ENCODE measurements around the gene CD48. TPM values are rescaled to one million over a fixed set of nuclear protein-coding genes. Genes with fewer than 3 reads are reported as not detected.
"Not testable (repeated sequence)": the region's sequence is repeated elsewhere in the genome, so short reads cannot be mapped to it uniquely, and the experiment has no call there.

CD48 gene
- polyA plus RNA-seq, 4 donors = 5.6 to 28.6 (median 10.7) TPM

GRCh38 chr1:160653620-160654016, 58.0 kb downstream of the CD48 start:
- no peak for FAIRE-seq
- no peak overlapping the region for H3K4me3 ChIP-seq (ENCODE audit: low read depth in 1 of 3, low read length in 3 of 3)
- 86 to 97% (median 89%) methylated on average over 2 of the region's 2 CpGs for WGBS, 3 donors

DNA sequence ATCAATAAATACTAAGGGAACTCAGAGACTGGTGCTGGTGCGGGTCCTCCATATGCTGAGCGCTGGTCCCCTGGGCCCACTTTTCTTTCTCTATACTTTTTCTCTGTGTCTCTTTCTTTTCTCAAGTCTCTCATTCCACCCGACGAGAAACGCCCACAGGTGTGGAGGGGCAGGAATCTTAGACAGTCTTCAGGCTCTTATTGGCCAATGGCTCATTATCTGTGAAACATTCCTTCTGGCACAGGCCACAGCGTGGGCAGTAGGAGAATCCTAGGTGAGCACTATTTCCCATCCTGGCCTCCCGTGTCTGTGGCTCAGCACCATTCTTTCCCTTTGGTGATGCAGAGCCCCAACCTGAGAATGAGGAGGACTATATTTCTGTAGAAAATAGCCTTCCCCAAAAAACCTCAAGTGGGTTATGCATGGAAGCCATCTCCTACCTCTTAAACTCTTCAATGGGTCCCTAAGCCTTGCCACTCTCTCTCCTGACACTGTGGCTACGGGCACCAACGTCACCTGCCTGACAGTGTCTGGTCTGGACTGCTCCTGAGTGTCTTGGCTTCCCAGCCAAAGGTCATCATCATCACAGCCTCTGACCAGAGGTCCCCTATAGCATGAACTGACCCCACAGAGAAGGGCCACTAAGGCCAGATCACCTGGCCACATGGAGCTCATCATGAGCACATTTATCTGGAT, 58.5 kb downstream of the CD48 start:
- Histone ChIP-seq H3K9me3 (ENCODE audit: control insufficient read depth in 2 of 2, insufficient read depth in 1 of 2, low read depth in 1 of 2, low read length in 1 of 2) (peaks cover 0 to 4% of the 10 kb centered on the region in 2 donors), H3K27ac (ENCODE audit: low read depth in 1 of 3, low read length in 2 of 3) (no peak overlapping the region), H3K4me3 (ENCODE audit: low read depth in 1 of 3, low read length in 3 of 3) (no peak overlapping the region), H3K36me3 (ENCODE audit: control insufficient read depth in 3 of 3, insufficient read depth in 2 of 3, low read depth in 1 of 3, low read length in 3 of 3) (no peaks in the 10 kb centered on the region), H3K27me3 (ENCODE audit: control insufficient read depth in 3 of 3, insufficient read depth in 3 of 3, low read length in 3 of 3) (no peaks in the 10 kb centered on the region), H3K4me1 (ENCODE audit: control insufficient read depth in 3 of 3, insufficient read depth in 2 of 3, low read depth in 1 of 3, low read length in 2 of 3) (peaks cover 0 to 10% (median 6%) of the 10 kb centered on the region in 3 donors)
- WGBS, 3 donors = 83 to 92% (median 88%) methylated on average over 9 of the region's 9 CpGs
- DNase-seq = no peak
- FAIRE-seq = no peak

More at GRCh38 chr1:160653620-160654016, 58.0 kb downstream of the CD48 start:
- Histone ChIP-seq H3K4me1 (ENCODE audit: control insufficient read depth in 3 of 3, insufficient read depth in 2 of 3, low read depth in 1 of 3, low read length in 2 of 3) (peaks cover 0 to 16% (median 8%) of the 10 kb centered on the region in 3 donors), H3K36me3 (ENCODE audit: control insufficient read depth in 3 of 3, insufficient read depth in 2 of 3, low read depth in 1 of 3, low read length in 3 of 3) (no peaks in the 10 kb centered on the region), H3K9me3 (ENCODE audit: control insufficient read depth in 2 of 2, insufficient read depth in 1 of 2, low read depth in 1 of 2, low read length in 1 of 2) (peaks cover 0 to 4% of the 10 kb centered on the region in 2 donors), H3K27me3 (ENCODE audit: control insufficient read depth in 3 of 3, insufficient read depth in 3 of 3, low read length in 3 of 3) (no peaks in the 10 kb centered on the region), H3K27ac (ENCODE audit: low read depth in 1 of 3, low read length in 2 of 3) (no peak overlapping the region)
- no peak for DNase-seq

GRCh38 chr1:160652065-160652641, 59.5 kb downstream of the CD48 start:
- 43 to 71% (median 61%) methylated on average over 8 of the region's 8 CpGs for WGBS, 3 donors
- H3K9me3 ChIP-seq (ENCODE audit: control insufficient read depth in 2 of 2, insufficient read depth in 1 of 2, low read depth in 1 of 2, low read length in 1 of 2); FAIRE-seq; H3K27me3 ChIP-seq (ENCODE audit: control insufficient read depth in 3 of 3, insufficient read depth in 3 of 3, low read length in 3 of 3); H3K4me3 ChIP-seq (ENCODE audit: low read depth in 1 of 3, low read length in 3 of 3); H3K4me1 ChIP-seq (ENCODE audit: control insufficient read depth in 3 of 3, insufficient read depth in 2 of 3, low read depth in 1 of 3, low read length in 2 of 3); H3K36me3 ChIP-seq (ENCODE audit: control insufficient read depth in 3 of 3, insufficient read depth in 2 of 3, low read depth in 1 of 3, low read length in 3 of 3): not testable (repeated sequence)
- peak overlapping the region in 2 of 3 donors; percentile 0 to 4 for H3K27ac ChIP-seq (ENCODE audit: low read depth in 1 of 3, low read length in 2 of 3)
- peak in 1 of 2 donors; percentile 46 for DNase-seq

- H3K4me1 ChIP-seq (ENCODE audit: control insufficient read depth in 3 of 3, insufficient read depth in 2 of 3, low read depth in 1 of 3, low read length in 2 of 3) = peaks cover 0 to 5% (median 0%) of the 10 kb centered on the region in 3 donors
- no peak for DNase-seq
- no peaks in the 10 kb centered on the region for H3K36me3 ChIP-seq (ENCODE audit: control insufficient read depth in 3 of 3, insufficient read depth in 2 of 3, low read depth in 1 of 3, low read length in 3 of 3)
- no peak for FAIRE-seq
- no peak overlapping the region for H3K4me3 ChIP-seq (ENCODE audit: low read depth in 1 of 3, low read length in 3 of 3)
- H3K27ac ChIP-seq (ENCODE audit: low read depth in 1 of 3, low read length in 2 of 3) = no peak overlapping the region
- H3K9me3 ChIP-seq (ENCODE audit: control insufficient read depth in 2 of 2, insufficient read depth in 1 of 2, low read depth in 1 of 2, low read length in 1 of 2) = peaks cover 0 to 4% of the 10 kb centered on the region in 2 donors
- no peaks in the 10 kb centered on the region for H3K27me3 ChIP-seq (ENCODE audit: control insufficient read depth in 3 of 3, insufficient read depth in 3 of 3, low read length in 3 of 3)
- 14 to 40% (median 22%) methylated on average over 1 of the region's 1 CpG for WGBS, 3 donors
These were observed 60.1 kb downstream of the CD48 start for GRCh38 chr1:160651433-160652064.

DNA sequence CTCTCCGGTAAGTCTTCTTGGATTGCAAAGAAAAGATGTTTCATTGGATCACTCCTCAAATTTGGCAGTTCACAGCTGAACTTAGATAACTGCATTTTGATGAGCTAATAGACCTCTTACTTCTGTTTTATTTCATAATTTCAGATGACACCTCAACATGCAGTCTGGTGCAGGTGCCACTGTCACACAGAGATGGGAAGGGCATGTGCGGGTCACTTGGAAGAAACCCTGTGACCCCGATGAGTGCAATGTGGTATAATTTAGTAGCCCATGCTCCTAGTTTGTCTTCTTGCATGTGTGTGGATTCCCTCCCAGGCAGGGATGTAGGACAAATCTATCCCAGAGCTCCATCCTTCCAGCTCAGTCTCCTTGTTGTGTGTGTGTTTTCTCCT, 64.3 kb downstream of the CD48 start:
- no peak for FAIRE-seq
- peak overlapping the region in 1 of 3 donors; percentile 17 for H3K4me3 ChIP-seq (ENCODE audit: low read depth in 1 of 3, low read length in 3 of 3)

GRCh38 chr1:160646711-160647328, 64.8 kb downstream of the CD48 start, which contains the start of gene SLAMF1:
TSS of gene SLAMF1 (minus strand) at chr1:160647044. CDS start at chr1:160646945, 99 bp downstream.
- Histone ChIP-seq H3K27ac (ENCODE audit: low read depth in 1 of 3, low read length in 2 of 3) (peak within 1 kb of the TSS in 2 of 3 donors; percentile 64 to 81), H3K27me3 (ENCODE audit: control insufficient read depth in 3 of 3, insufficient read depth in 3 of 3, low read length in 3 of 3) (no peaks in the 10 kb centered on the region), H3K9me3 (ENCODE audit: control insufficient read depth in 2 of 2, insufficient read depth in 1 of 2, low read depth in 1 of 2, low read length in 1 of 2) (peaks cover 0 to 4% of the 10 kb centered on the region in 2 donors), H3K4me1 (ENCODE audit: control insufficient read depth in 3 of 3, insufficient read depth in 2 of 3, low read depth in 1 of 3, low read length in 2 of 3) (peaks cover 0 to 10% (median 0%) of the 10 kb centered on the region in 3 donors), H3K4me3 (ENCODE audit: low read depth in 1 of 3, low read length in 3 of 3) (peak within 1 kb of the TSS in 2 of 3 donors; percentile 17 to 24), H3K36me3 (ENCODE audit: control insufficient read depth in 3 of 3, insufficient read depth in 2 of 3, low read depth in 1 of 3, low read length in 3 of 3) (no peaks in the 10 kb centered on the region)
- FAIRE-seq (no peak), DNase-seq (no peak)
- 50 to 84% (median 64%) methylated on average over 11 of the region's 11 CpGs for WGBS, 3 donors

More for the DNA sequence above, 64.3 kb downstream of the CD48 start:
- 63 to 86% (median 71%) methylated on average over 3 of the region's 3 CpGs for WGBS, 3 donors
- peaks cover 0 to 12% (median 0%) of the 10 kb centered on the region in 3 donors for H3K4me1 ChIP-seq (ENCODE audit: control insufficient read depth in 3 of 3, insufficient read depth in 2 of 3, low read depth in 1 of 3, low read length in 2 of 3)
- peaks cover 0 to 4% of the 10 kb centered on the region in 2 donors for H3K9me3 ChIP-seq (ENCODE audit: control insufficient read depth in 2 of 2, insufficient read depth in 1 of 2, low read depth in 1 of 2, low read length in 1 of 2)
- no peaks in the 10 kb centered on the region for H3K27me3 ChIP-seq (ENCODE audit: control insufficient read depth in 3 of 3, insufficient read depth in 3 of 3, low read length in 3 of 3)
- no peaks in the 10 kb centered on the region for H3K36me3 ChIP-seq (ENCODE audit: control insufficient read depth in 3 of 3, insufficient read depth in 2 of 3, low read depth in 1 of 3, low read length in 3 of 3)
- no peak for DNase-seq
- H3K27ac ChIP-seq (ENCODE audit: low read depth in 1 of 3, low read length in 2 of 3) = peak overlapping the region in 1 of 3 donors; percentile 81

DNA sequence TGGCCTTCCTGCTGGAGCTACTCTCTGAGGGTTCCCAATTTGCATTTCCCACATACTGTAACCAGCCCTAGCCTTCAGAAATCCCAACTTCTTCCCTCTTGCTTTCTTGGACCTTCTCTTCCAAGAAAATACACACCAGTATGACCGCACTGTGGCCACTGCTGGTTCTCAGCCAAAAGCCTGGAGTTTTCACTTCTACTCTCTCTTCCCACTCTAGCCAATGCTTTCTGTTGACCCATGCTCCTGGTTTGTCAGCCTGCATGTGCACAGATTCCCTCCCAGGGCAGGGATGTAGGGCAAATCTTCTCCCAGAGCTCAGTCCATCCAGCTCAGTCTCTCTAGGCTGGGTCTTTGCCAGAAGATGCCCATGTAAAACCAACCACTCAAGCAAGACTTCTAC, 65.4 kb downstream of the CD48 start:
- DNase-seq = no peak
- FAIRE-seq = no peak
- Histone ChIP-seq H3K36me3 (ENCODE audit: control insufficient read depth in 3 of 3, insufficient read depth in 2 of 3, low read depth in 1 of 3, low read length in 3 of 3) (no peaks in the 10 kb centered on the region), H3K4me1 (ENCODE audit: control insufficient read depth in 3 of 3, insufficient read depth in 2 of 3, low read depth in 1 of 3, low read length in 2 of 3) (peaks cover 0 to 10% (median 2%) of the 10 kb centered on the region in 3 donors), H3K27me3 (ENCODE audit: control insufficient read depth in 3 of 3, insufficient read depth in 3 of 3, low read length in 3 of 3) (no peaks in the 10 kb centered on the region), H3K4me3 (ENCODE audit: low read depth in 1 of 3, low read length in 3 of 3) (peak overlapping the region in 2 of 3 donors; percentile 17 to 24), H3K9me3 (ENCODE audit: control insufficient read depth in 2 of 2, insufficient read depth in 1 of 2, low read depth in 1 of 2, low read length in 1 of 2) (peaks cover 0 to 4% of the 10 kb centered on the region in 2 donors), H3K27ac (ENCODE audit: low read depth in 1 of 3, low read length in 2 of 3) (peak overlapping the region in 2 of 3 donors; percentile 64 to 81)
- WGBS, 3 donors = 71 to 79% (median 76%) methylated on average over 1 of the region's 1 CpG

Measured in small intestine (tissue), 7 donors.